IPS-20b (cell line): Measurements from ENCODE around the gene KBTBD6.
"Not testable (repeated sequence)": the region's sequence is repeated elsewhere in the genome, so short reads cannot be mapped to it uniquely, and the experiment has no call there.

ENCODE experiments used
- H3K27ac ChIP-seq: one replicate; pipeline ENCODE4 v1.5.1; 2013; ENCODE audit warnings: low read length
- H3K27me3 ChIP-seq: 2 replicates; pipeline ENCODE4 v1.6.1; 2013; ENCODE audit warnings: mild to moderate bottlenecking, low read length, inconsistent platforms; ENCODE audit not compliant: insufficient read depth
- H3K36me3 ChIP-seq: 2 replicates; pipeline ENCODE4 v1.6.1; 2013; ENCODE audit warnings: low read depth, mild to moderate bottlenecking, inconsistent platforms, low read length, moderate library complexity; ENCODE audit not compliant: insufficient read depth
- H3K4me1 ChIP-seq: 2 replicates; pipeline ENCODE4 v1.6.1; 2013; ENCODE audit warnings: mild to moderate bottlenecking, control low read depth, inconsistent platforms, low read length, moderate library complexity; ENCODE audit not compliant: insufficient read depth
- H3K4me3 ChIP-seq: 2 replicates; pipeline ENCODE4 v1.5.1; 2013; ENCODE audit warnings: mild to moderate bottlenecking, low read length, inconsistent platforms
- H3K9ac ChIP-seq: 2 replicates; pipeline ENCODE4 v1.6.1; 2013; ENCODE audit warnings: low read depth, mild to moderate bottlenecking, inconsistent platforms, low read length, moderate library complexity
- H3K9me3 ChIP-seq: 2 replicates; pipeline ENCODE4 v1.6.1; 2013; ENCODE audit warnings: mild to moderate bottlenecking, low read depth, low read length, inconsistent platforms; ENCODE audit not compliant: insufficient read depth

The KBTBD6 gene

GRCh38 chr13:41131189-41131588 is 1.4 kb downstream of the KBTBD6 start:
- peaks cover 13% of the 10 kb centered on the region; the same call in 1 of the 2 replicates for H3K36me3 ChIP-seq
- not testable (repeated sequence) for H3K27me3 ChIP-seq, H3K27ac ChIP-seq, H3K9me3 ChIP-seq, H3K9ac ChIP-seq
- peaks cover 15% of the 10 kb centered on the region for H3K4me1 ChIP-seq
- H3K4me3 ChIP-seq: peak overlapping the region; percentile 81

- Histone ChIP-seq H3K27me3 (no peaks in the 10 kb centered on the region), H3K9me3 (no peaks in the 10 kb centered on the region), H3K9ac (peak overlapping the region; percentile 14; the same call in 1 of the 2 replicates), H3K36me3 (peaks cover 13% of the 10 kb centered on the region; the same call in 1 of the 2 replicates), H3K4me1 (peaks cover 15% of the 10 kb centered on the region), H3K4me3 (peak overlapping the region; percentile 81), H3K27ac (no peak overlapping the region)
Measured at GRCh38 chr13:41130356-41130755, 2.2 kb downstream of the KBTBD6 start.

- Histone ChIP-seq H3K27me3 (no peaks in the 10 kb centered on the region), H3K4me3 (no peak overlapping the region), H3K9ac (no peak overlapping the region), H3K36me3 (peaks cover 13% of the 10 kb centered on the region; the same call in 1 of the 2 replicates), H3K27ac (no peak overlapping the region), H3K4me1 (peaks cover 10% of the 10 kb centered on the region), H3K9me3 (no peaks in the 10 kb centered on the region)
Measured at GRCh38 chr13:41127701-41128100, 4.9 kb downstream of the KBTBD6 start.

GRCh38 chr13:41122838-41123237 is 9.8 kb downstream of the KBTBD6 start:
- H3K9ac ChIP-seq: no peak overlapping the region

GRCh38 chr13:41117869-41118268 is 14.7 kb downstream of the KBTBD6 start:
- H3K27me3 ChIP-seq: no peaks in the 10 kb centered on the region
- no peaks in the 10 kb centered on the region for H3K9me3 ChIP-seq
- H3K4me1 ChIP-seq: no peaks in the 10 kb centered on the region
- H3K4me3 ChIP-seq: no peak overlapping the region
- H3K36me3 ChIP-seq: no peaks in the 10 kb centered on the region
- H3K9ac ChIP-seq: no peak overlapping the region
- H3K27ac ChIP-seq: no peak overlapping the region

More at GRCh38 chr13:41122838-41123237, 9.8 kb downstream of the KBTBD6 start:
- Histone ChIP-seq H3K27ac (no peak overlapping the region), H3K4me1 (no peaks in the 10 kb centered on the region), H3K9me3 (no peaks in the 10 kb centered on the region), H3K4me3 (no peak overlapping the region), H3K27me3 (no peaks in the 10 kb centered on the region), H3K36me3 (no peaks in the 10 kb centered on the region; the same call in 1 of the 2 replicates)

DNA sequence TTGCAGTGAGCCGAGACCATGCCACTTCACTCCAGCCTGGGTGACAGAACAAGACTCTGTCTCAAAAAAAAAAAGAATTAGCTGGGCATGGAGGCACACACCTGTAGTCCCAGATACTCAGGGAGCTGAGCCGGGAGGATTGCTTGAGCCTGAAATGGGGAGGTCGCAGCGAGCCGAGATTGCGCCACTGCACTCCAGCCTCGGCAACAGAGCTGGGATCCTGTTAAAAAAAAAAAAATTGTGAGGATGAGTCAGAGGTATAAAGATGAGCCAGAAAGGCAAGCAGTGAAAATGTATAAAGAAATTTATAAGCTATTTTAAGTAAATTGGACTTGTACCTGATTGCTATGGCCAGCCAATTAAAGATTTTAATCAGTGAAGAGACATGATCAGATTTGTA is 21.1 kb downstream of the KBTBD6 start:
- H3K9ac ChIP-seq: no peak overlapping the region
- no peak overlapping the region for H3K27ac ChIP-seq
- H3K4me1 ChIP-seq: no peaks in the 10 kb centered on the region
- H3K36me3 ChIP-seq: no peaks in the 10 kb centered on the region
- H3K4me3 ChIP-seq: no peak overlapping the region
- no peaks in the 10 kb centered on the region for H3K27me3 ChIP-seq
- H3K9me3 ChIP-seq: no peaks in the 10 kb centered on the region

GRCh38 chr13:41107584-41108014 is 25.0 kb downstream of the KBTBD6 start:
- Histone ChIP-seq H3K9me3 (no peaks in the 10 kb centered on the region), H3K36me3 (no peaks in the 10 kb centered on the region), H3K9ac (no peak overlapping the region), H3K4me1 (no peaks in the 10 kb centered on the region), H3K27ac (no peak overlapping the region), H3K27me3 (no peaks in the 10 kb centered on the region), H3K4me3 (peak overlapping the region; percentile 40; the same call in 1 of the 2 replicates)

GRCh38 chr13:41107104-41107571 is 25.5 kb downstream of the KBTBD6 start:
- H3K4me1 ChIP-seq: no peaks in the 10 kb centered on the region
- no peak overlapping the region for H3K9ac ChIP-seq
- H3K4me3 ChIP-seq: peak overlapping the region; percentile 40
- no peak overlapping the region for H3K27ac ChIP-seq
- H3K27me3 ChIP-seq: no peaks in the 10 kb centered on the region
- H3K36me3 ChIP-seq: no peaks in the 10 kb centered on the region
- no peaks in the 10 kb centered on the region for H3K9me3 ChIP-seq

DNA sequence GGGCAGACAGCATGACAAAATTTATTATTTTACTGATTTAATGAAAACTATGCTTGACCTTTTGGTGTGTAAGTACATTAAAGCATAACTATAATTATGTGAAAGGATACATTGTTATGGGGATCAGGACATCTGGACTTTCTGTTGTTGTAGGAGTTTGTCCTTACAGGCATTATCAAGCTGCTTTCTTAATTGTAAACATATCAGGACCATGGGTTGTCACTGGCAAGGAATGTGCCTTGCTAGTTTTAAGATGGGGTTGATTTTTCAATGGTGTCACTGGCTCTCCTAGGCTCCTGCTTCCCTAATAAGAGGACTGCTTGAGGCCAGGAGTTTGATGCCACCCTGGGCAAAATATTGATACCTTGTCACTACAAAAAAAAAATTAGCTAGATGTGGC is 32.6 kb downstream of the KBTBD6 start:
- Histone ChIP-seq H3K27me3 (no peaks in the 10 kb centered on the region), H3K27ac (no peak overlapping the region), H3K9ac (no peak overlapping the region), H3K4me1 (peaks cover 5% of the 10 kb centered on the region; the same call in 1 of the 2 replicates), H3K4me3 (no peak overlapping the region), H3K9me3 (no peaks in the 10 kb centered on the region), H3K36me3 (no peaks in the 10 kb centered on the region)

DNA sequence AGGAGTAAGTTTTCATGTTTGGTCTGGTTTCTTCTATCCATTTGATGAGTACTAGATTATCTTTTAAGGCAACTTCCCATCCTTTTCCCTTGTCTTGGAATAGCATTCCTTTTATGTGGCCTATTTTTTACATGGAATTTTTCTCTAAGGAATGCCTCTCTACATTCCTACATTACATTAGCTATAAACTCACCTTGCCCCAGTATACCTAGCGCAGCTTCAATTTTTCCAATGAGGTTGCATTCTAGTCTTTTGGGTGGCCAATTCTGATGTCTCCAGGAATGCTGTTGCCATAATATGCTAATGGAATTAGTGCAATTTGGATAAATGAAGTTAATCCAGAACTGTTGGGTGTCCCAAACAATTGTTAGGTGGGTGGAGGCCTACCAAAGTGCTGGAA is 33.8 kb downstream of the KBTBD6 start:
- H3K27ac ChIP-seq: no peak overlapping the region
- H3K4me3 ChIP-seq: no peak overlapping the region
- no peaks in the 10 kb centered on the region for H3K9me3 ChIP-seq
- no peaks in the 10 kb centered on the region for H3K36me3 ChIP-seq
- no peaks in the 10 kb centered on the region for H3K27me3 ChIP-seq
- no peak overlapping the region for H3K9ac ChIP-seq
- peaks cover 5% of the 10 kb centered on the region; the same call in 1 of the 2 replicates for H3K4me1 ChIP-seq

- not testable (repeated sequence) for H3K36me3 ChIP-seq, H3K27ac ChIP-seq, H3K4me1 ChIP-seq, H3K4me3 ChIP-seq, H3K27me3 ChIP-seq, H3K9ac ChIP-seq, H3K9me3 ChIP-seq
Measured at GRCh38 chr13:41095681-41096080, 36.9 kb downstream of the KBTBD6 start.

DNA sequence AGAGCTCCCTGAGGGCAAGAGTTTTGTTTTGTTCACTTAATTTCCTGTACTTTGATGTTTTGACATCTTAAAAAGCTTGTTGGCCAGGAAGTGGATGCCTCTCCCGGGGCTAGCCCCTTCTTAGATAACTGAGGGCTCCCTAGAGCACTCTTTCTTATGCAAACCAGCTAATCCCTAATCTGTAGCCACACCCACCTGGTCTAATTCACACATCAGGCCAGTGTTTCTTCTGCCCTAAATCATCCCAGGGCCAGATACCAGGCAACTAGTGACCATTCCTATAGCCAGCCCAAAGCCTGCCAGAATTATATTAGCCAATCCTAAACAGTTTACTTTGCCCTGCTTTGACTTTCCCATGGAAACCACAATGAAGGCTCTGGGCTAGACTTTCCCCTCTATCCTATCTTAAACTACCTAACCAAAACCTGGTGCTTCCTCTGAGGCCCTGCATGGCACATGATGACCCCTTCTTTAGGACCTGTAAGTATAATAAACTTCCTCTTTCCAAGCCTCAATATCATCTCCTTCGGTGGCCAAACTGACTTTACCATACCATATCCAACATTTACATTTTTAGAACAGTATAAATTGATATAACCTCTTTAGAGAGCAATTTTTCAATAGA is 46.5 kb downstream of the KBTBD6 start:
- peaks cover 9% of the 10 kb centered on the region; the same call in 1 of the 2 replicates for H3K4me1 ChIP-seq
- no peaks in the 10 kb centered on the region for H3K27me3 ChIP-seq
- no peak overlapping the region for H3K4me3 ChIP-seq

More for the DNA sequence above, 46.5 kb downstream of the KBTBD6 start:
- peaks cover 27% of the 10 kb centered on the region for H3K36me3 ChIP-seq
- H3K9me3 ChIP-seq: no peaks in the 10 kb centered on the region
- no peak overlapping the region for H3K27ac ChIP-seq
- no peak overlapping the region for H3K9ac ChIP-seq
